Measurements from ENCODE around the gene C19orf12. TPM values are rescaled to one million over a fixed set of nuclear protein-coding genes. Genes with fewer than 3 reads are reported as not detected.
A peak's percentile ranks its signal among the peaks of the same experiment; 100 is the strongest.

C19orf12 gene
- total and polyA plus RNA-seq, 2 of the 13 experiments (the other 11 are each of a cell fraction or from before 2014, with no cell fraction given): 17.7 to 34.4 TPM

DNA sequence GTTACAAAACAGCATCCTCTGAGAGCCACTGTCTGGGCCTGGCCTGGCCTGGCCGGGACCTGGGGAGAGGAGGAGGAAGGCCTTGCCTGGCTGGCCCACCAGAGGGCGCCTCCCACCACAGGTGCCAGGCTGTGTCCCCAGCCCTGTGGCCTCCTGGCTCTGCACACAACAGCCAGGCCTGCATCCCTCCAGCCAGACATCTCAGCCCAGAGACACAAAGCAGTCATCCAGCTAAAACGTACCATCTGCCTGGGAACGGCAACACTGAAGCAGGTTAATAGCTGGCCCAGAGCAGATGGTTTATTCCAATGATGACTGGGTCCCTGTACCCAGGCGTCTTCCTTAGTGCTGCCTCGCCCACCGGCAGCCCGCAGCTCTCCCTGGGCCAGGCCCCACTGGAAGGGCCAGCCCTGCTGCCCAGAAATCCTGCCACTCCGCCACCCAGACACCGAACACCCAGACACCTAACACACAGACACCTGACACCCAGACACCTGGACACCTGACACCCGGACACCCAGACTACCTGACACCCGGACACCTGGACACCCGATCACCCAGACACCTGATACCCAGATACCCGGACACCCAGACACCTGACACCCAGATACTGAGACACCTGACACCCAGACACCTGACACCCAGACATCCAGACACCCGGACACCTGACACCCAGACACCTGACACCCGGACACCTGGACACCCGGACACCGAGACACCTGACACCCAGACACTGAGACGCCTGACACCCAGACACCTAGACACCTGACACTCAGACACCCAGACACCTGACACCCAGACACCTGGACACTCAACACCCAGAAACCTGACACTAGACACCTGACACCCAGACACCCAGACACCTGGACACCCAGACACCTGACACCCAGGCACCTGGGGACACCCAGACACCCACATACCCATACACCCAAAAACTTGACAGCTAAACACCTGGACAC is 20.1 kb downstream of the C19orf12 start (continued):
- TF ChIP-seq, protein P1, sequence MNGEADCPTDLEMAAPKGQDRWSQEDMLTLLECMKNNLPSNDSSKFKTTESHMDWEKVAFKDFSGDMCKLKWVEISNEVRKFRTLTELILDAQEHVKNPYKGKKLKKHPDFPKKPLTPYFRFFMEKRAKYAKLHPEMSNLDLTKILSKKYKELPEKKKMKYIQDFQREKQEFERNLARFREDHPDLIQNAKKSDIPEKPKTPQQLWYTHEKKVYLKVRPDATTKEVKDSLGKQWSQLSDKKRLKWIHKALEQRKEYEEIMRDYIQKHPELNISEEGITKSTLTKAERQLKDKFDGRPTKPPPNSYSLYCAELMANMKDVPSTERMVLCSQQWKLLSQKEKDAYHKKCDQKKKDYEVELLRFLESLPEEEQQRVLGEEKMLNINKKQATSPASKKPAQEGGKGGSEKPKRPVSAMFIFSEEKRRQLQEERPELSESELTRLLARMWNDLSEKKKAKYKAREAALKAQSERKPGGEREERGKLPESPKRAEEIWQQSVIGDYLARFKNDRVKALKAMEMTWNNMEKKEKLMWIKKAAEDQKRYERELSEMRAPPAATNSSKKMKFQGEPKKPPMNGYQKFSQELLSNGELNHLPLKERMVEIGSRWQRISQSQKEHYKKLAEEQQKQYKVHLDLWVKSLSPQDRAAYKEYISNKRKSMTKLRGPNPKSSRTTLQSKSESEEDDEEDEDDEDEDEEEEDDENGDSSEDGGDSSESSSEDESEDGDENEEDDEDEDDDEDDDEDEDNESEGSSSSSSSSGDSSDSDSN (CRISPR knock-in tag; IDR thresholded peaks at IDR 0.05): peak; percentile 41; the same call in 1 of the 2 replicates
- TF ChIP-seq, protein P2, sequence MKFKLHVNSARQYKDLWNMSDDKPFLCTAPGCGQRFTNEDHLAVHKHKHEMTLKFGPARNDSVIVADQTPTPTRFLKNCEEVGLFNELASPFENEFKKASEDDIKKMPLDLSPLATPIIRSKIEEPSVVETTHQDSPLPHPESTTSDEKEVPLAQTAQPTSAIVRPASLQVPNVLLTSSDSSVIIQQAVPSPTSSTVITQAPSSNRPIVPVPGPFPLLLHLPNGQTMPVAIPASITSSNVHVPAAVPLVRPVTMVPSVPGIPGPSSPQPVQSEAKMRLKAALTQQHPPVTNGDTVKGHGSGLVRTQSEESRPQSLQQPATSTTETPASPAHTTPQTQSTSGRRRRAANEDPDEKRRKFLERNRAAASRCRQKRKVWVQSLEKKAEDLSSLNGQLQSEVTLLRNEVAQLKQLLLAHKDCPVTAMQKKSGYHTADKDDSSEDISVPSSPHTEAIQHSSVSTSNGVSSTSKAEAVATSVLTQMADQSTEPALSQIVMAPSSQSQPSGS (CRISPR knock-in tag; IDR thresholded peaks at IDR 0.05): no peak; the same call in 1 of the 2 replicates
- TF ChIP-seq ZNF567 (CRISPR knock-in tag; IDR thresholded peaks at IDR 0.05; ENCODE audit: borderline replicate concordance) (0 out of 2 replicates have a peak, but pooled peaks have one; percentile 52), SMAD9 (CRISPR knock-in tag; IDR thresholded peaks at IDR 0.05) (no peak), PHF8 (CRISPR knock-in tag; IDR thresholded peaks at IDR 0.05) (peak; percentile 42; the same call in 1 of the 2 replicates), THAP11 (CRISPR knock-in tag; IDR thresholded peaks at IDR 0.05) (peak; percentile 36; the same call in 1 of the 2 replicates), ZNF17 (CRISPR knock-in tag; IDR thresholded peaks at IDR 0.05) (no peak), CBFB (CRISPR knock-in tag; IDR thresholded peaks at IDR 0.05) (0 out of 2 replicates have a peak, but pooled peaks have one; percentile 30), ZNF792 (CRISPR knock-in tag; IDR thresholded peaks at IDR 0.05) (0 out of 2 replicates have a peak, but pooled peaks have one; percentile 25), KDM3A (CRISPR knock-in tag; IDR thresholded peaks at IDR 0.05; ENCODE audit: low read depth) (peak; percentile 71; the same call in 1 of the 2 replicates), ARNT2 (CRISPR knock-in tag; IDR thresholded peaks at IDR 0.05; ENCODE audit: low read depth) (0 out of 2 replicates have a peak, but pooled peaks have one; percentile 27)
- TF ChIP-seq, protein P3, sequence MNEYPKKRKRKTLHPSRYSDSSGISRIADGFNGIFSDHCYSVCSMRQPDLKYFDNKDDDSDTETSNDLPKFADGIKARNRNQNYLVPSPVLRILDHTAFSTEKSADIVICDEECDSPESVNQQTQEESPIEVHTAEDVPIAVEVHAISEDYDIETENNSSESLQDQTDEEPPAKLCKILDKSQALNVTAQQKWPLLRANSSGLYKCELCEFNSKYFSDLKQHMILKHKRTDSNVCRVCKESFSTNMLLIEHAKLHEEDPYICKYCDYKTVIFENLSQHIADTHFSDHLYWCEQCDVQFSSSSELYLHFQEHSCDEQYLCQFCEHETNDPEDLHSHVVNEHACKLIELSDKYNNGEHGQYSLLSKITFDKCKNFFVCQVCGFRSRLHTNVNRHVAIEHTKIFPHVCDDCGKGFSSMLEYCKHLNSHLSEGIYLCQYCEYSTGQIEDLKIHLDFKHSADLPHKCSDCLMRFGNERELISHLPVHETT (CRISPR knock-in tag; conservative IDR thresholded peaks at IDR 0.05): no peak
- TF ChIP-seq, protein P4, sequence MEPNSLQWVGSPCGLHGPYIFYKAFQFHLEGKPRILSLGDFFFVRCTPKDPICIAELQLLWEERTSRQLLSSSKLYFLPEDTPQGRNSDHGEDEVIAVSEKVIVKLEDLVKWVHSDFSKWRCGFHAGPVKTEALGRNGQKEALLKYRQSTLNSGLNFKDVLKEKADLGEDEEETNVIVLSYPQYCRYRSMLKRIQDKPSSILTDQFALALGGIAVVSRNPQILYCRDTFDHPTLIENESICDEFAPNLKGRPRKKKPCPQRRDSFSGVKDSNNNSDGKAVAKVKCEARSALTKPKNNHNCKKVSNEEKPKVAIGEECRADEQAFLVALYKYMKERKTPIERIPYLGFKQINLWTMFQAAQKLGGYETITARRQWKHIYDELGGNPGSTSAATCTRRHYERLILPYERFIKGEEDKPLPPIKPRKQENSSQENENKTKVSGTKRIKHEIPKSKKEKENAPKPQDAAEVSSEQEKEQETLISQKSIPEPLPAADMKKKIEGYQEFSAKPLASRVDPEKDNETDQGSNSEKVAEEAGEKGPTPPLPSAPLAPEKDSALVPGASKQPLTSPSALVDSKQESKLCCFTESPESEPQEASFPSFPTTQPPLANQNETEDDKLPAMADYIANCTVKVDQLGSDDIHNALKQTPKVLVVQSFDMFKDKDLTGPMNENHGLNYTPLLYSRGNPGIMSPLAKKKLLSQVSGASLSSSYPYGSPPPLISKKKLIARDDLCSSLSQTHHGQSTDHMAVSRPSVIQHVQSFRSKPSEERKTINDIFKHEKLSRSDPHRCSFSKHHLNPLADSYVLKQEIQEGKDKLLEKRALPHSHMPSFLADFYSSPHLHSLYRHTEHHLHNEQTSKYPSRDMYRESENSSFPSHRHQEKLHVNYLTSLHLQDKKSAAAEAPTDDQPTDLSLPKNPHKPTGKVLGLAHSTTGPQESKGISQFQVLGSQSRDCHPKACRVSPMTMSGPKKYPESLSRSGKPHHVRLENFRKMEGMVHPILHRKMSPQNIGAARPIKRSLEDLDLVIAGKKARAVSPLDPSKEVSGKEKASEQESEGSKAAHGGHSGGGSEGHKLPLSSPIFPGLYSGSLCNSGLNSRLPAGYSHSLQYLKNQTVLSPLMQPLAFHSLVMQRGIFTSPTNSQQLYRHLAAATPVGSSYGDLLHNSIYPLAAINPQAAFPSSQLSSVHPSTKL (CRISPR knock-in tag; IDR thresholded peaks at IDR 0.05): 0 out of 2 replicates have a peak, but pooled peaks have one; percentile 25
- TF ChIP-seq, protein P5, sequence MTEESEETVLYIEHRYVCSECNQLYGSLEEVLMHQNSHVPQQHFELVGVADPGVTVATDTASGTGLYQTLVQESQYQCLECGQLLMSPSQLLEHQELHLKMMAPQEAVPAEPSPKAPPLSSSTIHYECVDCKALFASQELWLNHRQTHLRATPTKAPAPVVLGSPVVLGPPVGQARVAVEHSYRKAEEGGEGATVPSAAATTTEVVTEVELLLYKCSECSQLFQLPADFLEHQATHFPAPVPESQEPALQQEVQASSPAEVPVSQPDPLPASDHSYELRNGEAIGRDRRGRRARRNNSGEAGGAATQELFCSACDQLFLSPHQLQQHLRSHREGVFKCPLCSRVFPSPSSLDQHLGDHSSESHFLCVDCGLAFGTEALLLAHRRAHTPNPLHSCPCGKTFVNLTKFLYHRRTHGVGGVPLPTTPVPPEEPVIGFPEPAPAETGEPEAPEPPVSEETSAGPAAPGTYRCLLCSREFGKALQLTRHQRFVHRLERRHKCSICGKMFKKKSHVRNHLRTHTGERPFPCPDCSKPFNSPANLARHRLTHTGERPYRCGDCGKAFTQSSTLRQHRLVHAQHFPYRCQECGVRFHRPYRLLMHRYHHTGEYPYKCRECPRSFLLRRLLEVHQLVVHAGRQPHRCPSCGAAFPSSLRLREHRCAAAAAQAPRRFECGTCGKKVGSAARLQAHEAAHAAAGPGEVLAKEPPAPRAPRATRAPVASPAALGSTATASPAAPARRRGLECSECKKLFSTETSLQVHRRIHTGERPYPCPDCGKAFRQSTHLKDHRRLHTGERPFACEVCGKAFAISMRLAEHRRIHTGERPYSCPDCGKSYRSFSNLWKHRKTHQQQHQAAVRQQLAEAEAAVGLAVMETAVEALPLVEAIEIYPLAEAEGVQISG (CRISPR knock-in tag; IDR thresholded peaks at IDR 0.05): peak; percentile 46
- TF ChIP-seq, protein P6, sequence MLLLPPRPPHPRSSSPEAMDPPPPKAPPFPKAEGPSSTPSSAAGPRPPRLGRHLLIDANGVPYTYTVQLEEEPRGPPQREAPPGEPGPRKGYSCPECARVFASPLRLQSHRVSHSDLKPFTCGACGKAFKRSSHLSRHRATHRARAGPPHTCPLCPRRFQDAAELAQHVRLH (CRISPR knock-in tag; IDR thresholded peaks at IDR 0.05; ENCODE audit: borderline replicate concordance, low read depth): peak; percentile 53; the same call in 1 of the 2 replicates
